K562 (cell line): ENCODE measurements around the gene FAM110D. TPM values are rescaled to one million over a fixed set of nuclear protein-coding genes. Genes with fewer than 3 reads are reported as not detected.

Experiments
- BACH1 ChIP-seq: fragments of 200-800 bp; sonication (Bioruptor generic); IDR thresholded peaks from 2 replicates; pipeline ENCODE4 v1.6.1; 2016; ENCODE audit warnings: missing genetic modification characterization, missing compliant biosample characterization
- BRD4 ChIP-seq: fragments of 200-600 bp; sonication (generic); IDR thresholded peaks from 2 replicates; pipeline ENCODE4 v1.6.1; 2017; ENCODE audit warnings: inconsistent platforms
- DACH1 ChIP-seq: fragments of 450-650 bp; IDR thresholded peaks from 2 replicates; pipeline ENCODE4 v1.6.1; 2018; ENCODE audit not compliant: partially characterized antibody
- DDX20 ChIP-seq: fragments of 450-650 bp; IDR thresholded peaks from 2 replicates; pipeline ENCODE4 v1.6.1; 2016; ENCODE audit warnings: missing genetic modification characterization, low read depth, mild to moderate bottlenecking, missing compliant biosample characterization, moderate library complexity
- DNMT1 ChIP-seq: fragments of 450-650 bp; IDR thresholded peaks from 2 replicates; pipeline ENCODE4 v1.6.1; 2016; ENCODE audit warnings: antibody characterized with exemption, mild to moderate bottlenecking
- FOSL1 ChIP-seq: fragments of 200-800 bp; sonication (Bioruptor generic); conservative IDR thresholded peaks from 2 replicates; pipeline ENCODE4 v1.6.1; 2016; ENCODE audit warnings: missing genetic modification characterization, missing compliant biosample characterization
- GATAD2A ChIP-seq: fragments of 450-650 bp; IDR thresholded peaks from 2 replicates; pipeline ENCODE4 v1.6.1; 2017
- HLTF ChIP-seq: fragments of 450-650 bp; IDR thresholded peaks from 2 replicates; pipeline ENCODE4 v1.6.1; 2016
- HMGN3 ChIP-seq: IDR thresholded peaks from 2 replicates; pipeline ENCODE4 v1.6.1; 2011; ENCODE audit warnings: borderline replicate concordance, low read depth, mild to moderate bottlenecking, mixed read lengths, low read length; ENCODE audit not compliant: insufficient read length; ENCODE audit errors: extremely low read depth
- MTA3 ChIP-seq: fragments of 450-650 bp; formaldehyde crosslinking; IDR thresholded peaks from 2 replicates; pipeline ENCODE4 v1.6.1; 2017; ENCODE audit warnings: mild to moderate bottlenecking, borderline replicate concordance
- NFIC ChIP-seq: fragments of 450-650 bp; IDR thresholded peaks from 2 replicates; pipeline ENCODE4 v1.6.1; 2017; ENCODE audit warnings: mild to moderate bottlenecking, inconsistent platforms
- POLR2G ChIP-seq: fragments of 200-400 bp; formaldehyde crosslinking; IDR thresholded peaks from 2 replicates; pipeline ENCODE4 v1.6.1; 2017; ENCODE audit warnings: low read depth, mild to moderate bottlenecking, antibody characterized with exemption, low read length, moderate library complexity
- RAD21 ChIP-seq, 2 experiments: fragments of 250-450 bp in 1 of 2; fragments of 450-650 bp in 1 of 2; sonication (Bioruptor Pico) in 1 of 2; formaldehyde crosslinking in 1 of 2; IDR thresholded peaks in 1 of 2; conservative IDR thresholded peaks in 1 of 2; 2 replicates each; pipeline versions ENCODE4 v1.4.0 to v1.8.0; 2020 to 2022; ENCODE audit warnings: mild to moderate bottlenecking in 2 of 2, moderate library complexity in 1 of 2
- TARDBP ChIP-seq: fragments of 450-650 bp; IDR thresholded peaks from 2 replicates; pipeline ENCODE4 v1.6.1; 2016
- ZNF830 ChIP-seq: fragments of 250-450 bp; sonication (Bioruptor Pico); IDR thresholded peaks from 2 replicates; pipeline ENCODE4 v1.5.0; 2021; ENCODE audit warnings: mild to moderate bottlenecking
- polyA plus RNA-seq, 8 experiments: library from polyadenylated mRNA; depleted of rRNA in 4 of 8; stranded (reverse) in 5 of 8; unstranded in 3 of 8; fragments of >200 nt; fragmentation: Nextera tagmentation in 2 of 8; fragmentation: Illumina TruSeq in 1 of 8; extraction: Ambion mirVana in 2 of 8; extraction: Trizol in 1 of 8; gene quantifications; 2 replicates each; pipeline versions ENCODE4 v1.2.1 to v1.2.3, GENCODE V29; 2011 to 2014; ENCODE audit warnings: inconsistent platforms in 1 of 8, missing spikeins in 1 of 8
- total RNA-seq, 7 experiments: library from RNA; depleted of rRNA in 6 of 7; stranded (reverse); fragments of >200 nt in 6 of 7; fragmentation: Illumina TruSeq in 2 of 7; extraction: Trizol in 2 of 7; gene quantifications; 2 replicates each; pipeline versions ENCODE4 v1.2.1 to v1.2.3, GENCODE V29; 2011 to 2021; ENCODE audit warnings: low replicate concordance in 1 of 7
- TF ChIP-seq, protein P1 (sequence below), 3 experiments: IDR thresholded peaks in 2 of 3; conservative IDR thresholded peaks in 1 of 3; 2 replicates each; pipeline ENCODE4 v1.5.1; 2011 to 2012; ENCODE audit warnings: low read length in 3 of 3, mild to moderate bottlenecking in 3 of 3, control low read depth in 2 of 3, improper control_type of control experiment in 1 of 3, inconsistent platforms in 1 of 3, low read depth in 1 of 3, mixed read lengths in 1 of 3, moderate library complexity in 1 of 3; ENCODE audit not compliant: insufficient read depth in 2 of 3
- TF ChIP-seq, protein P2 (sequence below): sonication (generic); formaldehyde crosslinking; IDR thresholded peaks from 2 replicates; pipeline ENCODE4 v1.8.1; 2023; ENCODE audit warnings: missing genetic modification reagents, mild to moderate bottlenecking, borderline replicate concordance
- TF ChIP-seq, protein P3 (sequence below): fragments of 450-650 bp; formaldehyde crosslinking; IDR thresholded peaks from 2 replicates; pipeline ENCODE4 v1.4.0; 2022; ENCODE audit warnings: mild to moderate bottlenecking, moderate library complexity
- TF ChIP-seq, protein P4 (sequence below): sonication (generic); formaldehyde crosslinking; IDR thresholded peaks from 2 replicates; pipeline ENCODE4 v1.9.0; 2022; ENCODE audit warnings: mild to moderate bottlenecking, missing genetic modification reagents

FAM110D gene
- total and polyA plus RNA-seq, 9 of the 15 experiments (the other 6 are each of a cell fraction or from before 2014, with no cell fraction given): 0.04 to 1.1 (median 0.33) TPM

DNA sequence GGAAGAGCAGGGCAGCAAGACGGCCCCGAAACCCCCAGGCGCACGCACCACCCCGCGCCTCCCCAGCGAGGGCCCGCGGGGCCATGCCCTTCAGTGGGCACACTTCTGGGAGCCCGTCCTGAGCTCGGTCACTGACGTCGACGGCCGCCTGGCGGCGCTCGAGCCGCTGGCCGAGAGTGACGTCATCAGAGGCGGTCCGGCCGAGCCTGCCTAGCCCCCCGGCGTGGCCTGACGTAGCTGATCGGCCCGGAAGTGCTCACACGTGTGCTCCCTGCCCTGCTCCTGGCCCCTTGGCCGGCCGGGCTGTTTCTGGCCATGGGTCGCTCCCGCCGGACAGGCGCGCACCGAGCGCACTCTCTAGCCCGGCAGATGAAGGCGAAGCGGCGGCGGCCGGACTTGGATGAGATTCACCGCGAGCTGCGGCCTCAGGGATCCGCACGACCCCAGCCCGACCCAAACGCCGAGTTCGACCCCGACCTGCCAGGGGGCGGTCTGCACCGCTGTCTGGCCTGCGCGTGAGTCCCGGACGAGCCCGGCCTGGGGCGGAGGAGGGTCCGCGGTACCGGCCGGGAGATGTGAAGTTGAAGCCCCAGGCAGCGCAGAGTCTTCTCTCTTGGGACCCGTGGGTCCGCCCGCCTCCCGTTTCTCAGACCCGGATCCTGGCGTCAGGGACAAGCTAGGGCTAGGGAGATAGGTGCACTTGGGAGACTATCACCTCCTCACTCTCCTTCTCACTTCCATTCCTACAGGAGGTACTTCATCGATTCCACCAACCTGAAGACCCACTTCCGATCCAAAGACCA is 11.0 kb downstream of the FAM110D start, which contains the start of gene ZNF593 (continued):
- TF ChIP-seq, protein P1, sequence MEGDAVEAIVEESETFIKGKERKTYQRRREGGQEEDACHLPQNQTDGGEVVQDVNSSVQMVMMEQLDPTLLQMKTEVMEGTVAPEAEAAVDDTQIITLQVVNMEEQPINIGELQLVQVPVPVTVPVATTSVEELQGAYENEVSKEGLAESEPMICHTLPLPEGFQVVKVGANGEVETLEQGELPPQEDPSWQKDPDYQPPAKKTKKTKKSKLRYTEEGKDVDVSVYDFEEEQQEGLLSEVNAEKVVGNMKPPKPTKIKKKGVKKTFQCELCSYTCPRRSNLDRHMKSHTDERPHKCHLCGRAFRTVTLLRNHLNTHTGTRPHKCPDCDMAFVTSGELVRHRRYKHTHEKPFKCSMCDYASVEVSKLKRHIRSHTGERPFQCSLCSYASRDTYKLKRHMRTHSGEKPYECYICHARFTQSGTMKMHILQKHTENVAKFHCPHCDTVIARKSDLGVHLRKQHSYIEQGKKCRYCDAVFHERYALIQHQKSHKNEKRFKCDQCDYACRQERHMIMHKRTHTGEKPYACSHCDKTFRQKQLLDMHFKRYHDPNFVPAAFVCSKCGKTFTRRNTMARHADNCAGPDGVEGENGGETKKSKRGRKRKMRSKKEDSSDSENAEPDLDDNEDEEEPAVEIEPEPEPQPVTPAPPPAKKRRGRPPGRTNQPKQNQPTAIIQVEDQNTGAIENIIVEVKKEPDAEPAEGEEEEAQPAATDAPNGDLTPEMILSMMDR (IDR thresholded peaks at IDR 0.05 in 2 of 3, conservative IDR thresholded peaks at IDR 0.05 in 1 of 3; ENCODE audit: insufficient read depth in 2 of 3, low read depth in 1 of 3, low read length in 3 of 3): peak; percentile 96 to 99 (median 98)
- TF ChIP-seq DACH1 (peak; percentile 55), BRD4 (peak; percentile 93; the same call in 1 of the 2 replicates), DNMT1 (no peak), NFIC (peak; percentile 55; the same call in 1 of the 2 replicates), ZNF830 (CRISPR knock-in tag) (0 out of 2 replicates have a peak, but pooled peaks have one; percentile 11), RAD21 (CRISPR knock-in tag; conservative IDR thresholded peaks at IDR 0.05 in 1 of 2, IDR thresholded peaks at IDR 0.05 in 1 of 2) (peak; percentile 62 to 72), GATAD2A (peak; percentile 96), FOSL1 (tag) (peak; percentile 84), HMGN3 (peak; percentile 90), MTA3 (peak; percentile 98), TARDBP (peak; percentile 94), HLTF (peak; percentile 66), POLR2G (peak; percentile 96), BACH1 (tag) (peak; percentile 73), DDX20 (tag) (no peak)
- TF ChIP-seq, protein P2, sequence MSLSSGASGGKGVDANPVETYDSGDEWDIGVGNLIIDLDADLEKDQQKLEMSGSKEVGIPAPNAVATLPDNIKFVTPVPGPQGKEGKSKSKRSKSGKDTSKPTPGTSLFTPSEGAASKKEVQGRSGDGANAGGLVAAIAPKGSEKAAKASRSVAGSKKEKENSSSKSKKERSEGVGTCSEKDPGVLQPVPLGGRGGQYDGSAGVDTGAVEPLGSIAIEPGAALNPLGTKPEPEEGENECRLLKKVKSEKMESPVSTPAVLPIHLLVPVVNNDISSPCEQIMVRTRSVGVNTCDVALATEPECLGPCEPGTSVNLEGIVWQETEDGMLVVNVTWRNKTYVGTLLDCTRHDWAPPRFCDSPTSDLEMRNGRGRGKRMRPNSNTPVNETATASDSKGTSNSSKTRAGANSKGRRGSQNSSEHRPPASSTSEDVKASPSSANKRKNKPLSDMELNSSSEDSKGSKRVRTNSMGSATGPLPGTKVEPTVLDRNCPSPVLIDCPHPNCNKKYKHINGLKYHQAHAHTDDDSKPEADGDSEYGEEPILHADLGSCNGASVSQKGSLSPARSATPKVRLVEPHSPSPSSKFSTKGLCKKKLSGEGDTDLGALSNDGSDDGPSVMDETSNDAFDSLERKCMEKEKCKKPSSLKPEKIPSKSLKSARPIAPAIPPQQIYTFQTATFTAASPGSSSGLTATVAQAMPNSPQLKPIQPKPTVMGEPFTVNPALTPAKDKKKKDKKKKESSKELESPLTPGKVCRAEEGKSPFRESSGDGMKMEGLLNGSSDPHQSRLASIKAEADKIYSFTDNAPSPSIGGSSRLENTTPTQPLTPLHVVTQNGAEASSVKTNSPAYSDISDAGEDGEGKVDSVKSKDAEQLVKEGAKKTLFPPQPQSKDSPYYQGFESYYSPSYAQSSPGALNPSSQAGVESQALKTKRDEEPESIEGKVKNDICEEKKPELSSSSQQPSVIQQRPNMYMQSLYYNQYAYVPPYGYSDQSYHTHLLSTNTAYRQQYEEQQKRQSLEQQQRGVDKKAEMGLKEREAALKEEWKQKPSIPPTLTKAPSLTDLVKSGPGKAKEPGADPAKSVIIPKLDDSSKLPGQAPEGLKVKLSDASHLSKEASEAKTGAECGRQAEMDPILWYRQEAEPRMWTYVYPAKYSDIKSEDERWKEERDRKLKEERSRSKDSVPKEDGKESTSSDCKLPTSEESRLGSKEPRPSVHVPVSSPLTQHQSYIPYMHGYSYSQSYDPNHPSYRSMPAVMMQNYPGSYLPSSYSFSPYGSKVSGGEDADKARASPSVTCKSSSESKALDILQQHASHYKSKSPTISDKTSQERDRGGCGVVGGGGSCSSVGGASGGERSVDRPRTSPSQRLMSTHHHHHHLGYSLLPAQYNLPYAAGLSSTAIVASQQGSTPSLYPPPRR (CRISPR knock-in tag): 0 out of 2 replicates have a peak, but pooled peaks have one; percentile 41
- TF ChIP-seq, protein P3, sequence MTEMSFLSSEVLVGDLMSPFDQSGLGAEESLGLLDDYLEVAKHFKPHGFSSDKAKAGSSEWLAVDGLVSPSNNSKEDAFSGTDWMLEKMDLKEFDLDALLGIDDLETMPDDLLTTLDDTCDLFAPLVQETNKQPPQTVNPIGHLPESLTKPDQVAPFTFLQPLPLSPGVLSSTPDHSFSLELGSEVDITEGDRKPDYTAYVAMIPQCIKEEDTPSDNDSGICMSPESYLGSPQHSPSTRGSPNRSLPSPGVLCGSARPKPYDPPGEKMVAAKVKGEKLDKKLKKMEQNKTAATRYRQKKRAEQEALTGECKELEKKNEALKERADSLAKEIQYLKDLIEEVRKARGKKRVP (CRISPR knock-in tag): no peak; the same call in 1 of the 2 replicates
- TF ChIP-seq, protein P4, sequence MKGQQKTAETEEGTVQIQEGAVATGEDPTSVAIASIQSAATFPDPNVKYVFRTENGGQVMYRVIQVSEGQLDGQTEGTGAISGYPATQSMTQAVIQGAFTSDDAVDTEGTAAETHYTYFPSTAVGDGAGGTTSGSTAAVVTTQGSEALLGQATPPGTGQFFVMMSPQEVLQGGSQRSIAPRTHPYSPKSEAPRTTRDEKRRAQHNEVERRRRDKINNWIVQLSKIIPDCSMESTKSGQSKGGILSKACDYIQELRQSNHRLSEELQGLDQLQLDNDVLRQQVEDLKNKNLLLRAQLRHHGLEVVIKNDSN (CRISPR knock-in tag): peak; percentile 85
